Left renal cortex interstitium (tissue), 4 donors: ENCODE data around the gene MAMDC2. TPM values are rescaled to one million over a fixed set of nuclear protein-coding genes. Genes with fewer than 3 reads are reported as not detected.
A peak's percentile ranks its signal among the peaks of the same experiment; 100 is the strongest.

Experiments
- DNase-seq, 4 donors: peaks; one replicate each; pipeline ENCODE4 v3.0.0-alpha.2; 2013; ENCODE audit warnings: low read depth in 4 of 4, low spot score in 2 of 4, missing footprints in 1 of 4
- polyA plus RNA-seq, 4 donors: library from polyadenylated mRNA; unstranded; fragments of 120-200 nt; gene quantifications; one replicate each; pipeline ENCODE4 v1.2.1, GENCODE V29; 2013; ENCODE audit not compliant: insufficient read length in 4 of 4

Gene MAMDC2
- polyA plus RNA-seq, 4 donors = 6.2 to 7.3 (median 6.5) TPM

- DNase-seq = peak in 2 of 4 donors; percentile 42 to 62
Measured at GRCh38 chr9:70256123-70256551, 212.5 kb downstream of the MAMDC2 start.

- DNase-seq = peak in 1 of 4 donors; percentile 8
Measured at GRCh38 chr9:70257502-70257901, 213.9 kb downstream of the MAMDC2 start.

GRCh38 chr9:70257991-70258691, 214.5 kb downstream of the MAMDC2 start:
- peak in 3 of 4 donors; percentile 46 to 77 (median 56) for DNase-seq

- DNase-seq = peak; percentile 84 to 89 (median 85)
Measured at GRCh38 chr9:70258692-70259511, 215.3 kb downstream of the MAMDC2 start, which contains the start of gene SMC5. Gene SMC5, plus strand, starts transcription at chr9:70258978. Its CDS starts 101 bp downstream, at chr9:70259079.

- DNase-seq = no peak
Measured at GRCh38 chr9:70259512-70259802, 215.8 kb downstream of the MAMDC2 start.

GRCh38 chr9:70260007-70260443, 216.4 kb downstream of the MAMDC2 start:
- DNase-seq = no peak

- DNase-seq = no peak
Measured at GRCh38 chr9:70260606-70261005, 217.0 kb downstream of the MAMDC2 start.

- DNase-seq = no peak
Measured at GRCh38 chr9:70261131-70261870, 217.7 kb downstream of the MAMDC2 start.

- DNase-seq = no peak
Measured at GRCh38 chr9:70262366-70262765, 218.7 kb downstream of the MAMDC2 start.

GRCh38 chr9:70262948-70263347, 219.3 kb downstream of the MAMDC2 start:
- DNase-seq = no peak

- DNase-seq = no peak
Measured at GRCh38 chr9:70263421-70263820, 219.8 kb downstream of the MAMDC2 start.

Other genes starting within 250 kb of the MAMDC2 start
- 1 to 10 TPM; 1.3 to 2.0 (median 1.6) TPM for gene CFAP95, start 223.0 kb upstream of the MAMDC2 start, polyA plus RNA-seq
- gene SMC5, start 215.1 kb downstream of the MAMDC2 start, polyA plus RNA-seq = 10 to 100 TPM; 32.5 to 67.5 (median 50.0) TPM